HL-60 (cell line): ENCODE measurements around the gene PPFIA2.

Experiments used
- DNase-seq, 2 experiments: peaks; one replicate each; pipeline ENCODE4 v3.0.0-alpha.2; 2010 to 2020; ENCODE audit warnings: low read depth in 1 of 2, low spot score in 1 of 2
- H3K27ac ChIP-seq: fragments of 250-450 bp; sonication (Bioruptor Pico); replicated peaks from 2 replicates; pipeline ENCODE4 v1.5.1; 2020; ENCODE audit warnings: mild to moderate bottlenecking, moderate library complexity
- H3K27me3 ChIP-seq: fragments of 250-450 bp; sonication (Bioruptor Pico); 2 replicates; pipeline ENCODE4 v1.5.1; 2021; ENCODE audit warnings: mild to moderate bottlenecking, moderate library complexity; ENCODE audit not compliant: insufficient read depth, poor library complexity, severe bottlenecking
- H3K4me3 ChIP-seq: replicated peaks from 2 replicates; pipeline ENCODE4 v1.5.1; 2011; ENCODE audit warnings: mild to moderate bottlenecking, control low read depth, low read length; ENCODE audit not compliant: insufficient read depth
- CTCF ChIP-seq: IDR thresholded peaks from one replicate; pipeline ENCODE4 v1.5.1; 2011; ENCODE audit warnings: low read length, control low read depth, inconsistent platforms; ENCODE audit not compliant: insufficient read depth
- GABPA ChIP-seq: IDR thresholded peaks from 2 replicates; pipeline ENCODE4 v1.6.1; 2012; ENCODE audit warnings: low read depth
- POLR2AphosphoS5 ChIP-seq: IDR thresholded peaks from 2 replicates; pipeline ENCODE4 v1.6.1; 2012; ENCODE audit warnings: low read depth
- REST ChIP-seq: IDR thresholded peaks from 2 replicates; pipeline ENCODE4 v1.6.1; 2012; ENCODE audit warnings: low read depth; ENCODE audit not compliant: insufficient replicate concordance
- SPI1 ChIP-seq: IDR thresholded peaks from 2 replicates; pipeline ENCODE4 v1.6.1; 2012; ENCODE audit warnings: low read depth, mild to moderate bottlenecking, borderline replicate concordance

PPFIA2 gene

GRCh38 chr12:81400024-81400423, 359.1 kb downstream of the PPFIA2 start:
- no peaks in the 10 kb centered on the region for H3K27me3 ChIP-seq
- DNase-seq = no peak
- no peak overlapping the region for H3K27ac ChIP-seq
- no peak overlapping the region for H3K4me3 ChIP-seq
- TF ChIP-seq CTCF = no peak
- no peak for TF ChIP-seq POLR2AphosphoS5
- TF ChIP-seq SPI1 = no peak
- TF ChIP-seq REST = no peak
- no peak for TF ChIP-seq GABPA

- Histone ChIP-seq H3K4me3 (no peak overlapping the region), H3K27me3 (no peaks in the 10 kb centered on the region), H3K27ac (no peak overlapping the region)
- TF ChIP-seq REST (no peak), SPI1 (no peak), CTCF (no peak), GABPA (no peak), POLR2AphosphoS5 (no peak)
- DNase-seq = no peak
Measured at GRCh38 chr12:81395431-81395830, 363.7 kb downstream of the PPFIA2 start.

- Histone ChIP-seq H3K27ac (no peak overlapping the region), H3K4me3 (no peak overlapping the region), H3K27me3 (no peaks in the 10 kb centered on the region)
- DNase-seq = no peak
- TF ChIP-seq GABPA (no peak), POLR2AphosphoS5 (no peak), SPI1 (no peak), REST (no peak), CTCF (no peak)
Measured at GRCh38 chr12:81389550-81390099, 369.5 kb downstream of the PPFIA2 start.
